NB4 (cell line): ENCODE results near the gene L3MBTL3.

ENCODE experiments used
- MYC ChIP-seq: IDR thresholded peaks from 2 replicates; pipeline ENCODE4 v1.6.1; 2011; ENCODE audit warnings: low read depth, low read length
- POLR2A ChIP-seq: IDR thresholded peaks from 2 replicates; pipeline ENCODE4 v1.6.1; 2011; ENCODE audit warnings: mild to moderate bottlenecking; ENCODE audit not compliant: insufficient read length; ENCODE audit errors: extremely low read depth
- TF ChIP-seq, protein P1 (sequence below): IDR thresholded peaks from one replicate; pipeline ENCODE4 v1.5.1; 2012; ENCODE audit warnings: low read depth, low read length

- TF ChIP-seq, protein P1, sequence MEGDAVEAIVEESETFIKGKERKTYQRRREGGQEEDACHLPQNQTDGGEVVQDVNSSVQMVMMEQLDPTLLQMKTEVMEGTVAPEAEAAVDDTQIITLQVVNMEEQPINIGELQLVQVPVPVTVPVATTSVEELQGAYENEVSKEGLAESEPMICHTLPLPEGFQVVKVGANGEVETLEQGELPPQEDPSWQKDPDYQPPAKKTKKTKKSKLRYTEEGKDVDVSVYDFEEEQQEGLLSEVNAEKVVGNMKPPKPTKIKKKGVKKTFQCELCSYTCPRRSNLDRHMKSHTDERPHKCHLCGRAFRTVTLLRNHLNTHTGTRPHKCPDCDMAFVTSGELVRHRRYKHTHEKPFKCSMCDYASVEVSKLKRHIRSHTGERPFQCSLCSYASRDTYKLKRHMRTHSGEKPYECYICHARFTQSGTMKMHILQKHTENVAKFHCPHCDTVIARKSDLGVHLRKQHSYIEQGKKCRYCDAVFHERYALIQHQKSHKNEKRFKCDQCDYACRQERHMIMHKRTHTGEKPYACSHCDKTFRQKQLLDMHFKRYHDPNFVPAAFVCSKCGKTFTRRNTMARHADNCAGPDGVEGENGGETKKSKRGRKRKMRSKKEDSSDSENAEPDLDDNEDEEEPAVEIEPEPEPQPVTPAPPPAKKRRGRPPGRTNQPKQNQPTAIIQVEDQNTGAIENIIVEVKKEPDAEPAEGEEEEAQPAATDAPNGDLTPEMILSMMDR: no peak
- TF ChIP-seq POLR2A: no peak
- no peak for TF ChIP-seq MYC
Measured at GRCh38 chr6:130047088-130047995, 29.0 kb downstream of the L3MBTL3 start.
